NCI-H526 treated with DMSO at 0.1 percent for 48 hours (cell line): Measurements from ENCODE around the gene VIM.
"Not testable (repeated sequence)": the region's sequence is repeated elsewhere in the genome, so short reads cannot be mapped to it uniquely, and the experiment has no call there.

Source experiments
- DNase-seq: peaks from one replicate; lab custom pipeline; 2025; lab: John Stamatoyannopoulos, UW

The VIM gene

GRCh38 chr10:17256627-17257026, 28.6 kb downstream of the VIM start:
- DNase-seq, result no peak

DNA sequence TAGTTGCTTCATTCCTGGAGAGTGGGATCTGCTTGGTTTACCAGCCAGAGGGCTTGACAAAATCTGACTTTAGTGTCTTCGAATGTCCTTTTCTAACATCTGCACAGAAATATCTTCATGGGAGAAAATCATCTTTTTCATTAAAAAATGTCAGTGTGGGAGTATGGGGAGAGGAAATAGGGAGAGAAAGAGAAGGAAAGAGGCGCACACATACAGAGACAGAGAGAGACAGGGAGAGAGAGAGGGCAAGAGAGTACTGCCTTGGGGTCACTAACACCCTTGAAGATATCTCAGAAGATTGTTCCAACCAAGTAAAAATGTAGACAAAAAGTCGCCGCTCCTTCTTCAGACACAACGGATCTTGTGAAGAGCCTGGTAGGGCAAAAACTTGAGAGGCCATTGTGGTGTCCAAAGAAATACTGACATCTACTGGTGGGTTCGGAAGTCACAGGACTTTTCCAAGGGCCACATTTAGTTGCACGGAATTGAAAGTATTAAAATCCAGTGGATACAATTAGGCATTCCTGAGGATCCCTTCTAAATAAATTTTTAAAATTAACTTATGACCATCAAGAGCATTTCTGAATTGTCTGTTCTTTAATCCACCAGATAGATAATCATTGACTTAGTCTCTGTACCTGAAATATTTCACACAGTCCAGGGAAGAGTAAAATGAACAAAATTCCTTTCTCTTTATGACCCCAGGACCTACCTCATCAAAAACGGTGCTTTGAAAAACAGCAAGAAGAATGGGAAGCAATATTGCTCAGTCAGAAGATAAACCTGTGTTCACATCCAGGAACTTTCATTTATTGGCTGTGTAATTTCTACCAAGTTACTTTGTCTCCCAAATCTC, 29.7 kb downstream of the VIM start:
- peak; percentile 3 for DNase-seq

- no peak for DNase-seq
Measured at GRCh38 chr10:17262502-17262901, 34.5 kb downstream of the VIM start.

- DNase-seq, result no peak
Measured at GRCh38 chr10:17263580-17263979, 35.5 kb downstream of the VIM start.

GRCh38 chr10:17265468-17265867, 37.4 kb downstream of the VIM start:
- no peak for DNase-seq

GRCh38 chr10:17266549-17266948, 38.5 kb downstream of the VIM start:
- not testable (repeated sequence) for DNase-seq

- DNase-seq, result no peak
Measured at GRCh38 chr10:17272648-17273047, 44.6 kb downstream of the VIM start.

DNA sequence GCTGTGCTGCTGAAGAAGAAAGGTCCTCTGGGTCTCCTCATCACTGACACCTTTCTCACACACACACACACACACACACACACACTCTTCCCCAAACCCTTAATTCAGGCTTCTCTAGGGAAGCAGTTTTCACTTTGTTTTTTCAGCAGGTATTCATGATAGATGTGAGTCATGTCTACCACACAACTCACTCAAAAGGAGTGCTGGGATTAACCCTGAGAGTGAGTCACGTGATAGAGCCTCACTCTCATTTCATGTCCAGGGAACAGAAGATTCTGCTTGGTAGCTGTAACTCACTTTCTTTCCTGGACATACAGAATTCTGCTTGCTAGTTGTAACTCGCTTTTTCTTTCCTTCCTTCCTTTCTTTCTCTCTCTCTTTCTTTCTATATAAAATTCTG, 45.4 kb downstream of the VIM start:
- no peak for DNase-seq

GRCh38 chr10:17276756-17277424, 48.8 kb downstream of the VIM start:
- no peak for DNase-seq

- peak; percentile 30 for DNase-seq
Measured at GRCh38 chr10:17278607-17279240, 50.7 kb downstream of the VIM start.

DNA sequence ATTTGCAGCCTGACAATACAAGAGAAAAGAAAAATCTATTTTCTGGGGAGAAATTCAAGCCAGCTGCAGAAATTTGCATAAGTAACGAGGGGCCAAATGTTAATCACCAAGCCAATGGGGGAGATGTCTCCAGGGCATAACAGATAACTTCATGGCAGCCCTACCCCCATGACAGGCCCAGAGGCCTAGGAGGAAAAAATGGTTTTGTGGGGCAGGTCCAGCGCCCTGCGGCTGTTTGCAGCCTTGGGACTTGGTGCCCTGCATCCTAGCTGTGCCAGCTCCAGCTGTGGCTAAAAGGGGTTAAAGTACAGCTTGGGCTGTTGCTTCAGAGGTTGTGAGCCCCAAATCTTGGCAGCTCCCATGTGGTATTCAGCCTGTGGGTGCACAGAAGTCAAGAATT, 54.3 kb downstream of the VIM start:
- no peak for DNase-seq

DNA sequence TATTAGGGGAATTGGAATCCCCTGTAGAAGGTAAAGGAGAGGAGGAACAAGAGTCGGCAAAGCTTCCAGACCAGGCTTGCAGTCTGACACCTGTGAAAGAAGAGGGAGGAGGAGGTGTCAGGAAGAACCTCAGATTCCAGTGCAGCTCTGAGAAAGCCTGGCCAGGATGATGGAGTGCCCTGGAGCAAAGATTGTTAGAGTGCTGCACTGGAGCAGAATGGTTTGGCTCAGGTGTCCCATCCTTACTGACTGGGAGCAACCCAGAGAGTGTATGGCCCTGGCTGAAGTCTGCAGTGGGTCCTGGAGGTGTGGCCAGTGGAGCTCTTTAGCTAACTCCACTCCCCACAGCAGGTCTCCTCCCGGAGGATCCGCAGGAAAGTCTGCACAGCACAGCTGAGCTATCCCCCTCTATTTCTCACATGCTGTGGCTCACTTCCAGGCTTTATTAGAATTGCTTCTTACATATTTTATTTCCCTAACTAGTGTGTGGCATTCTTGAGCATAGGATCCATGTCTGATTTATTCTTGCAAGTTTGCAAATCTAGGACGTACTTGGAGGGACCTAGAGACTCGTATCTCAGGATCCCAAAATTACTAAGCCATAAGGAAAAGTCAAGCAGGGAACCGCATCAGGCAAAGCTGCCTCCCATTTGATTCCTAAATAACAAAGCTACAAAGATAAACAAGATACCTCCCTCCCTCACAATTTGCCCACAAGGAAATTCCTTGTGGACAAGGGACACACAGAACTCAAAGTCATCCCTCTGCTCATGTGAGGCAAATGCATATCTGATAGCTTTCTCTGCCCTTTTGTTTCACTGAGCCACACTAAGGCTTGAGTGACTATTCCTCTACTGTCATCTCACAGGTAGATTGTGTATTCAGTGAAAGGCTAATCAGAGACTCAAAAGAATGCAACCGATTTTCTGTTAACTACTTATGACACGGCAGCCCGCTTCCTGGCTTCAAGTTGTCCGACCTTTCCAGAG, 58.8 kb downstream of the VIM start:
- no peak for DNase-seq
